DMS 273 treated with DMSO at 0.1 percent for 48 hours (cell line): ENCODE results near the gene ALAS1.
"Not testable (repeated sequence)": the region's sequence is repeated elsewhere in the genome, so short reads cannot be mapped to it uniquely, and the experiment has no call there.

ENCODE experiments used
- DNase-seq: peaks from one replicate; lab custom pipeline; 2025; lab: John Stamatoyannopoulos, UW

The ALAS1 gene

GRCh38 chr3:52176951-52177700 lies 20.8 kb upstream of the ALAS1 start:
- DNase-seq: no peak

DNA sequence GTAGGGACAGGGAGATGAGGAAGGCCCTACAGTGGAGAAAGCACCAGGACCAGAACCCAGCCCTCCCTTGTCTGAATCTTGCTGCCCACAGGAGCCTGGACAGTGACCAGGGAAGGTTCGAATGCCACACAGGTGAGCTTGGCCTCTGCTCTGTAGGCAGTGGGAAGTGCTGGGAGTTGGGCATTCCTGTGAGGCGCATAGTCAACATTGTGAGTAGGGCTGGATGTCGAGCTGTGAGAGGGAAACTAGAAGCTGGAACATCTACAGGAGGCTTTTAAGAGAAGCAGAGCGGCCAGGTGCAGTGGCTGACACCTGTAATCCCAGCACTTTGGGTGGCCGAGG lies 20.3 kb upstream of the ALAS1 start:
- DNase-seq: no peak

- not testable (repeated sequence) for DNase-seq
Observed at GRCh38 chr3:52178126-52178525, 19.8 kb upstream of the ALAS1 start.

DNA sequence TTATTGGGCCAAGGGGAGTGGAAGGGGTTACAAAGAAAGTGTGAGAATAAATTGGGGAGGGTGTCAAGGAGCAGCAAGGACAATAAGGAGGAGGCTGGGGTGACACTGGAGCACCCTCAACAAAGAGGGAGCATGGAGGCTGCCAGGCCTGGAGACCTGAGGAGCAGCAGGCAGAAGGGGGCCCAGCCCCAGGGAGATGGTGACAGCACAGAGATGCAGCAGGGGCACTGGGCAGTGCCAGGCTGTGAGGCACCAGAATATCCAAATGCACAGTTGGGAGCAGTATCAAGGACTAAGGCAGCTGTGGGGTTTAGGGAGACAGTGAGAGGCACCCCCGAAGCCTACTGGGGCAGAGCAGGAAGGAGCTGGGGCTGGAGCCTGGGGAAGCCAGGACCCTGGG lies 19.4 kb upstream of the ALAS1 start:
- no peak for DNase-seq

DNA sequence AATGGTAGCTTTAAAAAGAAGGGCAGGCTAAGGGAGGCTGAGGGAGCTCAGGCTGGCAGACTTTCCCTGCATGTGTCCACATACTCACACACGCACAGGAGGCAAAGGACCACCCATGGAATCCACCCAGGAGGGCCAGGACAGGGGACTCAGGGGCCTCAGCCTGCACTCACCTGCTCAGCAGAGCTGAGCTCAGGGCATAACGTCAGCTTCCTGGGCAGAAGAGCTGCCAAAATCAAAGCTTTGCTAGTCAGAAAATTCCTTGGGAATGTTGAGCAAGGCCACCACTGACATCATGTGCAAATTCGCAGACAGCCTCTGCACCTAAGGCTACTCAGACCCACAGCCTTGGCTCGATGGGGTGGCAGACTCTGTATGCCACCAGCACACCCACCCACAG lies 16.4 kb upstream of the ALAS1 start:
- no peak for DNase-seq

DNA sequence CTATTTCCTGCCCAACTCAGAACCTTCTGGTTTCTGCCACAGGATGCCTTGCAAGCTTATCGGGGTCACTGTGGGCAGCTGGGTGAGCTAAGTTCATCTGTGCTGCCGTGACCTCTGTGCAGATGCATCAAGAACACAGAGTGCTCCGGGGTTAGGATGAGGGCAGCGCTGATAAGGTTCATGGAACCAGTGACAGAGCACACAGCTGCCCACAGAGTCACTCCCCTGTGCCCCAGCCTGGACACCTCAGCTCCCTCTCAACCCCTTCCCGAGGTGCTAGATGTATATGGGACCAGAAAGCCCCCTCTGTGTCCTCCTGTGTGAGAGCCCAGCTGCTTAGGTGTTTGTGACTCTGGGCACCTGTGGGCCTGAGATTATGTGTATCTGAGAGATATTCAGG lies 15.8 kb upstream of the ALAS1 start:
- no peak for DNase-seq

DNA sequence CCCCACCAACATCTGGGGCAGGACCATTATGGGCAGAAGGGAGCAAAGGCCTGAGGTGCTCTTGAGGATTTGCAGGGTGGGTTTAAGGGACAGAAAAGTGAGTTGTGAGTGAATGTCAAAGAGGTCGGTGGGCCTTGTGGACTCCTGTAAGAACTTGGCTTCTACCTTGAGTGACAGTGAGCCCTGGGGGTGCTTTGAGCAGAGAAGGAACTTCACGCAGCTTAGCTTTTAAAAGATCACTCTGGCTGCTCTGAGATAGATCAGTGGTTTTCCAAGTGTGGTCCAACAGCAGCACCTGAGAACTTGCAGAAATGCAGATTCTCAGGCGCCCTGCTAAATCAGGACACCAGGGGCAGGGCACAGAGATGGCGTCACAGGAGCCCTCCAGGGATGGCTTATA lies 15.3 kb upstream of the ALAS1 start:
- no peak for DNase-seq

- no peak for DNase-seq
Observed at GRCh38 chr3:52183786-52184445, 14.0 kb upstream of the ALAS1 start.

- DNase-seq: no peak
Observed at GRCh38 chr3:52184690-52185089, 13.3 kb upstream of the ALAS1 start.

GRCh38 chr3:52185311-52185710 lies 12.6 kb upstream of the ALAS1 start:
- DNase-seq: no peak

DNA sequence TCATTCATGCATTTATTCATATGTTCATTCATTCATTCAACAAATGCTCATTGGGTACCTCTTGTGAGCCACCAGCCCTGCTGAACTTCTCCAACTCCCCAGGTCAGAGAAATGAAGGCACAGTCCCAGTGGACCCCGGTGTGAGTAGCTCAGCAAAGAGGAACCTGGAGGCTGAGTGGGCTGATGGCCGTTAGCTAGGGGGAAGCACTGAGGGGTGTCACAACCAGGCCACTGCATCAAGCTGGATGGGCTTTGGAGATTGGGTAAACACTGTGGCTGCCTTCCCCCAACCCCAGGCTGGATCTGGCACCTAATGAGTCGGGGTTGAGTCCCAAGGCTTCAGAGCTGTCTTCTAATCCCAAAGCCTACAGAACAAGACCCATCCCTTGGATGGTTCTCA lies 12.1 kb upstream of the ALAS1 start:
- no peak for DNase-seq

DNA sequence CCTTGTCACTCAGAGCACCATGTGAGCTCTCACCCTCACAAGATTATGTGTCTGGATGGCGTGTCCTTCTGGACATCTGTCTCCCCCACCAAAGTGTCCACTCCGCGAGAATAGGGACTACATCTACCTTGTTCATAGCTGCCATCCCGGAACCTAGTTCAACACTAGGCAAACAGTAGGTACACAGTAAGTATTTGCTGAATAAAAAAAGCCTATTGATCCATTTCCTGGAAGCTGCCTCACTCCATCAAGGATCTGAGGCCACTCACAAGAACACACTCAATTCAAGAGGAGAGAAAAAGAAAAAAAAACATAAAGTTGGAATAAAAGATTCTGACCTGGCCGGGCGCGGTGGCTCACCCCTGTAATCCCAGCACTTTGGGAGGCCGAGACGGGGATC lies 11.2 kb upstream of the ALAS1 start:
- no peak for DNase-seq

GRCh38 chr3:52188556-52188955 lies 9.4 kb upstream of the ALAS1 start:
- DNase-seq: no peak

- no peak for DNase-seq
Observed at GRCh38 chr3:52190294-52191074, 7.5 kb upstream of the ALAS1 start.

GRCh38 chr3:52191663-52192062 lies 6.3 kb upstream of the ALAS1 start:
- DNase-seq: no peak

GRCh38 chr3:52193065-52193464 lies 4.9 kb upstream of the ALAS1 start:
- DNase-seq: no peak

DNA sequence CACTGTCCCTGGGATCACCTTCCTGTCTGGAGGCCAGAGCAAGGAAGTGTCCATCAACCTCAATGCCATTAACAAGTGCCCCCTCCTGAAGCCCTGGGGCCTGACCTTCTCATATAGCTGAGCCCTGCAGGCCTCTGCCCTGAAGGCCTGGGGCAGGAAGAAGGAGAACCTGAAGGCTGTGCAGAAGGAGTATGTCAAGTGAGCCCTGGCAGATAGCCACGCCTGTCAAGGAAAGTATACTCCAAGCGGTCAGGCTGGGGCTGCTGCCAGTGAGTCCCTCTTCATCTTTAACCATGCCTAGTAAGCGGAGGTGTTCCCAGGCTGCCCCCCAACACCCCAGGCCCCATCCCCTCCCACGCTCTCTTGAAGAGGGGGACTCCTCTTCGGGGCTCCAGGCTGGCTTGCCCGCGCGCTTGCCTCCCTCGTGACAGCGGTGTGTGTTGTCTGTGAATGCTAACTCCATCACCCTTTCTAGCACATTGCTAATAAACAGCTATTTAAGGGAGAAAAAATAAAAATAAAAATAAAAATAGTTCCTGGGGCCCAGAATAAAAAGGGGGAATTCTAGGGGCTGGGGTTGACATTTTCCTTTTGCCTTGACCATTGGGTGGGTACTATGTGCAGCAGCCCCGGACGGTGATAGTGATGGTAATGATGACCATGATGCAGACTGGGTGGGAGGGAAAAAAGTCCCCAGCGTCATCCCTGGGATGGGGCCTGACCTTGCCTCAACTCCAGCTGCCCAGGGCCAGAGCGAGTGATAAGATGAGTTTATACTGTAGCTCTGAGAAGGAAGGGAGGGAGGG lies 3.3 kb upstream of the ALAS1 start:
- DNase-seq: no peak

DNA sequence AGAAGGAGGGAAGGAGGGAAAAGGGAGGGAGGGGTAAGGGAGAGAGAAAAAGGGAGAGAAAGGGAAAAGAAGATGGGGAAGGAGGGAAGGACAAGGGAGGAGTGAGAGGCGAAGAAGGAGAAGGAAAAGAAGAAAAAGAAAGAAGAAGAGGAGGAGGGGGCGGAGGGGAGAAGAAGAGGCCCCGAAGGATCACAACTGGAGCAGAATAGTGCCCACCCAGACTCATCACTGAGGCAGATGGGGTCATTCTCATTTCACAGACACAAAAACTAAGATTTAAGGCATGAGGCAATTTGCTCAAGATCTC lies 2.7 kb upstream of the ALAS1 start:
- DNase-seq: no peak

DNA sequence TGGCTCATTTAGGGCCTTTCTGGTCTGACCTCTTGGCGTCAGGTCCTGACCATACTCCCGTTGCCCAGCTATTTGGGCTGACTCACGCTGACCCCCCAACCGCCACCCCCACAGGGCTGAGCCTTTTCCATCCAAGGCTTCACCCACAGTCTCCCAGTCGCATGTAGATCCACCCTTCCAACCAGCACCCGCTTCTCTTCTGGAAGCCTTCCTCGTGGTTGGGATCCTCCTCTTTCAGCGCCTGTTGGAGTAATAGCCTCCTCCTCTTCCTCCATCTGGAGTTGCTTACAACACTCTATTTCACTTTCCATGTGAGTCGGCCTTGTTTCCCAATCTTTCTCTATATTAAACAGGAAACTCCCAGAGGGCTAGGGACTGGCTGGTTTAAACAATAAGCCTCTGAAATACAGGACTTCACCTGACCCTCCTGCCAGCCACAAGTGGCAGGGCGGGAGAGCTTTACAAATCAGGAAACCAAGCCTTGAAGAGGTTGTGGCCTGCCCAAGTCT lies 2.1 kb upstream of the ALAS1 start:
- DNase-seq: no peak

- DNase-seq: no peak
Observed at GRCh38 chr3:52196977-52197376, 983 bp upstream of the ALAS1 start.

DNA sequence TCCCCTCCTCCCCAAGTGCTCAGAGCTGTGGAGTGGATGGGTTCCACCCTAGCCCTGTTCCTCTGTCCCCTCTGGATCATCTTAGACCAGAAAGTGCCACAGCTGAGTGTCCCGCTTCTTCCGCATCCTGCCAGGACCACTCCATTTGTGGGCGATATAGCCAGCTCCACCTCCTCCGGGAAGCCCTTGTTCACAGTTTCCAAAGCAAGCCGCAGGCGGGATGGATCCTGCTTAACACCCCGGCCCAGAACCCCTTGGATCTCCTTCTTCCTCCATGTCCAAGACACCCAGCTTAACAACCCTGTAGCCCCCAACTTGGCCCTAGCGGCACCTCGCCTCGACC lies 490 bp upstream of the ALAS1 start:
- no peak for DNase-seq
